A549 (cell line): ENCODE measurements around the gene TEX2. TPM values are rescaled to one million over a fixed set of nuclear protein-coding genes. Genes with fewer than 3 reads are reported as not detected.
A peak's percentile ranks its signal among the peaks of the same experiment; 100 is the strongest.

ENCODE experiments used
- ATAC-seq, 2 experiments: fragments of 200-7000 bp in 1 of 2; fragments of >200 bp in 1 of 2; cut with Nextera tagmentation in 1 of 2; cut with Tn5 transposase in 1 of 2; 3 replicates each; pipeline versions ENCODE4 v1.8.0 to v1.9.1; 2018 to 2020; ENCODE audit warnings: mild to moderate bottlenecking in 1 of 2, moderate library complexity in 1 of 2
- CTCF ChIA-PET: fragments of 300-600 bp; sonication (Branson Sonifier 250); formaldehyde crosslinking; extraction: SDS; loops from one replicate; lab custom pipeline; 2021; ENCODE audit warnings: antibody characterized with exemption, inconsistent platforms; lab: Yijun Ruan, JAX
- POLR2A ChIA-PET: fragments of 350-600 bp; formaldehyde crosslinking; extraction: SDS; loops from one replicate; lab custom pipeline; 2021; ENCODE audit warnings: antibody characterized with exemption, inconsistent platforms; lab: Yijun Ruan, JAX
- DNase-seq, 2 experiments: peaks; one replicate each; pipeline versions ENCODE4 v3.0.0 to v3.0.0-alpha.2; 2011 to 2016; ENCODE audit warnings: low read depth in 1 of 2, low spot score in 1 of 2
- FAIRE-seq: peaks from 2 replicates; lab custom pipeline; 2011; peaks lifted over from hg19 to GRCh38; lab: Jason Lieb, UNC
- H3K27ac ChIP-seq, 2 experiments: fragments of >200 bp; sonication (Bioruptor Twin); formaldehyde crosslinking; 3 replicates each; pipeline ENCODE4 v1.5.1; 2016 to 2017
- H3K4me1 ChIP-seq: fragments of >200 bp; sonication (Bioruptor Twin); formaldehyde crosslinking; 3 replicates; pipeline ENCODE4 v1.6.1; 2016
- H3K4me2 ChIP-seq: fragments of >200 bp; sonication (Bioruptor Twin); formaldehyde crosslinking; 3 replicates; pipeline ENCODE4 v1.6.1; 2016
- H3K4me3 ChIP-seq: fragments of >200 bp; sonication (Bioruptor Twin); formaldehyde crosslinking; 3 replicates; pipeline ENCODE4 v1.5.1; 2016
- H3K9me3 ChIP-seq: fragments of >200 bp; sonication (Bioruptor Twin); formaldehyde crosslinking; 3 replicates; pipeline ENCODE4 v1.6.1; 2016
- CHD2 ChIP-seq: fragments of 150-350 bp; IDR thresholded peaks from 2 replicates; pipeline ENCODE4 v1.6.1; 2014; ENCODE audit warnings: low read length; ENCODE audit not compliant: partially characterized antibody
- FOSL2 ChIP-seq, 2 experiments: fragments of 450-650 bp in 1 of 2; fragments of >200 bp in 1 of 2; sonication (Bioruptor Twin) in 1 of 2; formaldehyde crosslinking; IDR thresholded peaks; 2 replicates each; pipeline versions ENCODE4 v1.5.0 to v1.6.1; 2016 to 2020; ENCODE audit warnings: mild to moderate bottlenecking in 1 of 2, moderate library complexity in 1 of 2
- FOXS1 ChIP-seq: fragments of 250-450 bp; sonication (Bioruptor Pico); IDR thresholded peaks from 2 replicates; pipeline ENCODE4 v1.5.0; 2020; ENCODE audit warnings: mild to moderate bottlenecking, moderate library complexity
- GATA3 ChIP-seq: IDR thresholded peaks from 2 replicates; pipeline ENCODE4 v1.6.1; 2012; ENCODE audit warnings: borderline replicate concordance
- HDAC2 ChIP-seq: fragments of 200-600 bp; sonication (generic); IDR thresholded peaks from 2 replicates; pipeline ENCODE4 v1.6.1; 2016
- HOXB13 ChIP-seq: fragments of 250-450 bp; sonication (Bioruptor Pico); IDR thresholded peaks from 2 replicates; pipeline ENCODE4 v1.5.0; 2020; ENCODE audit warnings: low read depth, mild to moderate bottlenecking, moderate library complexity
- HOXB5 ChIP-seq: fragments of 250-450 bp; sonication (Bioruptor Pico); IDR thresholded peaks from 2 replicates; pipeline ENCODE4 v1.5.0; 2020; ENCODE audit warnings: mild to moderate bottlenecking, moderate library complexity
- JUN ChIP-seq, 2 experiments: fragments of >200 bp; sonication (Bioruptor Twin); formaldehyde crosslinking; IDR thresholded peaks; 2 replicates in 1 of 2; 3 replicates in 1 of 2; pipeline ENCODE4 v1.6.1; 2016 to 2017
- JUNB ChIP-seq: fragments of >200 bp; sonication (Bioruptor Twin); formaldehyde crosslinking; IDR thresholded peaks from 2 replicates; pipeline ENCODE4 v1.6.1; 2016
- NFE2L2 ChIP-seq: fragments of 150-350 bp; conservative IDR thresholded peaks from 2 replicates; pipeline ENCODE4 v1.6.1; 2014; ENCODE audit warnings: low read length
- NPAS2 ChIP-seq: fragments of 250-450 bp; sonication (Bioruptor Pico); IDR thresholded peaks from 2 replicates; pipeline ENCODE4 v1.8.0; 2022; ENCODE audit warnings: mild to moderate bottlenecking, moderate library complexity, borderline replicate concordance
- NR3C1 ChIP-seq: fragments of >200 bp; sonication (Bioruptor Twin); formaldehyde crosslinking; IDR thresholded peaks from 3 replicates; pipeline ENCODE4 v1.6.1; 2017
- POLR2AphosphoS2 ChIP-seq: conservative IDR thresholded peaks from 2 replicates; pipeline ENCODE4 v1.6.1; 2012; ENCODE audit warnings: low read length, improper control_type of control experiment, inconsistent platforms
- RFX5 ChIP-seq: fragments of 450-650 bp; IDR thresholded peaks from 2 replicates; pipeline ENCODE4 v1.7.1; 2014; ENCODE audit warnings: antibody characterized with exemption, mild to moderate bottlenecking, moderate library complexity
- RNF2 ChIP-seq: fragments of 200-600 bp; sonication (generic); IDR thresholded peaks from 2 replicates; pipeline ENCODE4 v1.6.1; 2016; ENCODE audit warnings: low read depth, mild to moderate bottlenecking, antibody characterized with exemption, moderate library complexity, borderline replicate concordance
- SREBF2 ChIP-seq: fragments of 450-650 bp; IDR thresholded peaks from 2 replicates; pipeline ENCODE4 v1.6.1; 2014; ENCODE audit warnings: mild to moderate bottlenecking, moderate library complexity
- ZNF302 ChIP-seq: fragments of 250-450 bp; sonication (Bioruptor Pico); IDR thresholded peaks from 2 replicates; pipeline ENCODE4 v1.9.0; 2021; ENCODE audit warnings: inconsistent platforms, mild to moderate bottlenecking, moderate library complexity
- WGBS: methylation state at CpG from one replicate; pipeline ENCODE4 v1.1.6; 2017; ENCODE audit errors: missing lambda C conversion rate; 5-methylcytosine and 5-hydroxymethylcytosine counted together
- polyA plus RNA-seq, 4 experiments: library from polyadenylated mRNA; depleted of rRNA in 3 of 4; stranded (reverse); fragments of >200 nt; fragmentation: RNase III in 1 of 4; extraction: RNeasy Plus Mini Kit Qiagen cat#74134 plus additional on column Dnase treatment in 1 of 4; gene quantifications; 2 replicates in 3 of 4; 3 replicates in 1 of 4; pipeline ENCODE4 v1.2.3, GENCODE V29; 2011 to 2017
- TF ChIP-seq, protein P1 (sequence below): IDR thresholded peaks from 2 replicates; pipeline ENCODE4 v1.6.1; 2012
- TF ChIP-seq, protein P2 (sequence below): IDR thresholded peaks from 2 replicates; pipeline ENCODE4 v1.6.1; 2012
- TF ChIP-seq, protein P3 (sequence below): fragments of 200-600 bp; sonication (generic); IDR thresholded peaks from 2 replicates; pipeline ENCODE4 v1.6.1; 2016; ENCODE audit warnings: antibody characterized with exemption, mild to moderate bottlenecking, moderate library complexity
- TF ChIP-seq, protein P4 (sequence below): fragments of >200 bp; sonication (Bioruptor Twin); formaldehyde crosslinking; IDR thresholded peaks from 3 replicates; pipeline ENCODE4 v1.6.1; 2016

Gene TEX2
- polyA plus RNA-seq, 2 of the 4 experiments (the other 2 are of a cell fraction), result 9.3 to 16.2 TPM

DNA sequence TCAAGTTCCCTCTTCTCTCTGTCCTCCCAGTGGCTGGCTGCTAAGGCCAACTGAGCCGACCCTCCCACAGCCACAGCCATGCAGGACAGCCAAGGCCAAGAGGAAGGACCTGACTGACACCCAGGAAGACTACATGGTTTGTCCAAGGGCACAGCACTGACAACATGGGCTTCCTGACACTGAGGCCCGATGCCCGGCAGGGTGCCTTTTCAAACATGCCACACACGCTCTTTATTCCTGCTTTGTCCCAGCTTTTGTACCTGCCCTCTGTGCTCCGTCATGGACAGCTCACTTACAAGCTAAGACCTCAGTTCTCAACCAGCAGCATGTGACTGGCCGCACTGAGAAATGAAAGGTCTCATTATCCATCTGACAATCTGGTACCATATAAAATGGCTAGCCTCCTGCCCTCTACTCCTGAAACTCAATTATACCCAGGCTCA, 45.8 kb downstream of the TEX2 start (continued):
- TF ChIP-seq, protein P1, sequence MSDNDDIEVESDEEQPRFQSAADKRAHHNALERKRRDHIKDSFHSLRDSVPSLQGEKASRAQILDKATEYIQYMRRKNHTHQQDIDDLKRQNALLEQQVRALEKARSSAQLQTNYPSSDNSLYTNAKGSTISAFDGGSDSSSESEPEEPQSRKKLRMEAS, result no peak
- TF ChIP-seq HOXB5 (CRISPR knock-in tag), result no peak
- TF ChIP-seq POLR2AphosphoS2, result no peak
- no peak for TF ChIP-seq CHD2

DNA sequence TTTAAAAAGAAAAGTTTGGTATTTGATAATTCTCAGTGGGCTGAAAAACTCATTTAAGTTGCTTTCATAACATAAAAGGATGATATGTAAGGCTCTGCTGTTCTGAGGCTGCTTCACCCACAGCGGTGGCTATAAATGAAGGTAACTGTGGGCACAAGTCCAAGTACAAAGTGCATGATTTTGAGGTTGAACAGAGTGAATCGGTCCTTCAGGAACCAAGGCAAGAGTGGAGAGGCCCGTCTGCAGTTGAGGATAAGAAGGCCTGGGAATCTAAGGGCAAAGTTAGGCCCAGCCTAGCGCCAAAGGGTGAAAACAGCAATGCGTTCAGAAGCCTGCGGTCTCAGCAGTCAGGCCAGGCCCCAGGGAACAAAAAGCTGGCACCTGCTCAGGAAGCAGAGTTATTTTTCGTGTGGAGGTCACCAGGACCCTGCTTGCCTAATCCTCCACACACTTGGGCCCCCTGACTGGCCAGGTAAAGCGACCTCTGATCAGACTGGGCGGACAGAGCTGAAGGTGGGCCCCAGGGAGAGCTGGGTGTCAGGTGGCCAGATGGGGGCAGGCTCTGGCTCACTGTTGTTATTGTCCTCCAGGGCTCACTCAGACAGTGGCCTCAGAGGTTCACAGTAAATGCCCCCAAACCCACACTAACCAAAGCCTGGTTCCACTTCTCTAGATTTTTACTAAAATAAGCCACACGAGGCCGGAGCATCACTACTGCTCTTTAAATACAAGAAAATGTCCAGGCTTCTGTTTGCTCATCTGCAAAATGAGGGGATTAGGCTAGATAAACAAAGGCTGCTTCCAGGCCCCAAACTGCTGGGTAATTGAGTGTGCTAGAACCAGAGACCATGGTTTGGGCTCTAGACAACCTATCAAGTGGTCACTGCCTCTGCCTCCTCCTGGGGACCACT, 46.5 kb downstream of the TEX2 start:
- peak; percentile 56 to 59; a peak in 4 of 6 replicates for ATAC-seq
- 81% methylated on average over 11 of the region's 11 CpGs for WGBS
- POLR2A ChIA-PET, result interaction anchor here (1.3 kb wide), 1 partner anchor 71 kb away, joined by 4 read pairs; no protein-coding TSS in a partner anchor
- TF ChIP-seq FOXS1 (no peak), RNF2 (no peak), NPAS2 (CRISPR knock-in tag) (no peak), JUNB (no peak), HDAC2 (no peak), CHD2 (no peak), ZNF302 (CRISPR knock-in tag) (no peak), NFE2L2 (no peak), JUN (IDR thresholded peaks at IDR 0.05) (no peak), HOXB5 (CRISPR knock-in tag) (no peak), FOSL2 (IDR thresholded peaks at IDR 0.05) (no peak), FOSL2 (CRISPR knock-in tag; IDR thresholded peaks at IDR 0.05) (no peak), HOXB13 (CRISPR knock-in tag) (no peak), RFX5 (no peak), GATA3 (no peak), SREBF2 (no peak), NR3C1 (no peak)
- TF ChIP-seq, protein P2, sequence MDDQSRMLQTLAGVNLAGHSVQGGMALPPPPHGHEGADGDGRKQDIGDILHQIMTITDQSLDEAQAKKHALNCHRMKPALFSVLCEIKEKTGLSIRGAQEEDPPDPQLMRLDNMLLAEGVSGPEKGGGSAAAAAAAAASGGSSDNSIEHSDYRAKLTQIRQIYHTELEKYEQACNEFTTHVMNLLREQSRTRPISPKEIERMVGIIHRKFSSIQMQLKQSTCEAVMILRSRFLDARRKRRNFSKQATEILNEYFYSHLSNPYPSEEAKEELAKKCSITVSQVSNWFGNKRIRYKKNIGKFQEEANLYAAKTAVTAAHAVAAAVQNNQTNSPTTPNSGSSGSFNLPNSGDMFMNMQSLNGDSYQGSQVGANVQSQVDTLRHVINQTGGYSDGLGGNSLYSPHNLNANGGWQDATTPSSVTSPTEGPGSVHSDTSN, result no peak
- TF ChIP-seq, protein P3, sequence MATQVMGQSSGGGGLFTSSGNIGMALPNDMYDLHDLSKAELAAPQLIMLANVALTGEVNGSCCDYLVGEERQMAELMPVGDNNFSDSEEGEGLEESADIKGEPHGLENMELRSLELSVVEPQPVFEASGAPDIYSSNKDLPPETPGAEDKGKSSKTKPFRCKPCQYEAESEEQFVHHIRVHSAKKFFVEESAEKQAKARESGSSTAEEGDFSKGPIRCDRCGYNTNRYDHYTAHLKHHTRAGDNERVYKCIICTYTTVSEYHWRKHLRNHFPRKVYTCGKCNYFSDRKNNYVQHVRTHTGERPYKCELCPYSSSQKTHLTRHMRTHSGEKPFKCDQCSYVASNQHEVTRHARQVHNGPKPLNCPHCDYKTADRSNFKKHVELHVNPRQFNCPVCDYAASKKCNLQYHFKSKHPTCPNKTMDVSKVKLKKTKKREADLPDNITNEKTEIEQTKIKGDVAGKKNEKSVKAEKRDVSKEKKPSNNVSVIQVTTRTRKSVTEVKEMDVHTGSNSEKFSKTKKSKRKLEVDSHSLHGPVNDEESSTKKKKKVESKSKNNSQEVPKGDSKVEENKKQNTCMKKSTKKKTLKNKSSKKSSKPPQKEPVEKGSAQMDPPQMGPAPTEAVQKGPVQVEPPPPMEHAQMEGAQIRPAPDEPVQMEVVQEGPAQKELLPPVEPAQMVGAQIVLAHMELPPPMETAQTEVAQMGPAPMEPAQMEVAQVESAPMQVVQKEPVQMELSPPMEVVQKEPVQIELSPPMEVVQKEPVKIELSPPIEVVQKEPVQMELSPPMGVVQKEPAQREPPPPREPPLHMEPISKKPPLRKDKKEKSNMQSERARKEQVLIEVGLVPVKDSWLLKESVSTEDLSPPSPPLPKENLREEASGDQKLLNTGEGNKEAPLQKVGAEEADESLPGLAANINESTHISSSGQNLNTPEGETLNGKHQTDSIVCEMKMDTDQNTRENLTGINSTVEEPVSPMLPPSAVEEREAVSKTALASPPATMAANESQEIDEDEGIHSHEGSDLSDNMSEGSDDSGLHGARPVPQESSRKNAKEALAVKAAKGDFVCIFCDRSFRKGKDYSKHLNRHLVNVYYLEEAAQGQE, result no peak
- TF ChIP-seq, protein P4, sequence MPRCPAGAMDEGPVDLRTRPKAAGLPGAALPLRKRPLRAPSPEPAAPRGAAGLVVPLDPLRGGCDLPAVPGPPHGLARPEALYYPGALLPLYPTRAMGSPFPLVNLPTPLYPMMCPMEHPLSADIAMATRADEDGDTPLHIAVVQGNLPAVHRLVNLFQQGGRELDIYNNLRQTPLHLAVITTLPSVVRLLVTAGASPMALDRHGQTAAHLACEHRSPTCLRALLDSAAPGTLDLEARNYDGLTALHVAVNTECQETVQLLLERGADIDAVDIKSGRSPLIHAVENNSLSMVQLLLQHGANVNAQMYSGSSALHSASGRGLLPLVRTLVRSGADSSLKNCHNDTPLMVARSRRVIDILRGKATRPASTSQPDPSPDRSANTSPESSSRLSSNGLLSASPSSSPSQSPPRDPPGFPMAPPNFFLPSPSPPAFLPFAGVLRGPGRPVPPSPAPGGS, result no peak
- TF ChIP-seq, all 56 proteins: peak for 0
- DNase-seq (no peak), FAIRE-seq (no peak)
- no peaks in the 10 kb centered on the region for H3K9me3 ChIP-seq
- CTCF ChIA-PET, result interaction anchor here (2.6 kb wide), 1 partner anchor 15 kb away, joined by 14 read pairs; no protein-coding TSS in a partner anchor
- no peak overlapping the region for H3K27ac ChIP-seq
- no peak overlapping the region for H3K4me3 ChIP-seq
- no peaks in the 10 kb centered on the region for H3K4me1 ChIP-seq
- H3K4me2 ChIP-seq, result no peak overlapping the region
